Fibroblast of pulmonary artery (primary cell): ENCODE measurements around the gene PI16.
A peak's percentile ranks its signal among the peaks of the same experiment; 100 is the strongest.
"Not testable (repeated sequence)": the region's sequence is repeated elsewhere in the genome, so short reads cannot be mapped to it uniquely, and the experiment has no call there.

Source experiments
- DNase-seq: peaks from one replicate; pipeline ENCODE4 v3.0.0-alpha.2; 2010; ENCODE audit warnings: low read depth
- H3K4me3 ChIP-seq: replicated peaks from 2 replicates; pipeline ENCODE4 v1.5.1; 2011; ENCODE audit warnings: low read depth, mild to moderate bottlenecking, control low read depth, low read length, moderate library complexity
- CTCF ChIP-seq: IDR thresholded peaks from 2 replicates; pipeline ENCODE4 v1.5.1; 2011; ENCODE audit warnings: mild to moderate bottlenecking, control low read depth, low read length, inconsistent platforms; ENCODE audit errors: missing control alignments

The PI16 gene

GRCh38 chr6:36936824-36937223, 17.7 kb upstream of the PI16 start:
- no peak overlapping the region for H3K4me3 ChIP-seq
- no peak for TF ChIP-seq CTCF

GRCh38 chr6:36937896-36938295, 16.6 kb upstream of the PI16 start:
- no peak overlapping the region for H3K4me3 ChIP-seq
- TF ChIP-seq CTCF = no peak
- DNase-seq = no peak

More at GRCh38 chr6:36936824-36937223, 17.7 kb upstream of the PI16 start:
- no peak for DNase-seq

- H3K4me3 ChIP-seq = no peak overlapping the region
- TF ChIP-seq CTCF = no peak
- DNase-seq = peak; percentile 94
These were observed 16.0 kb upstream of the PI16 start for GRCh38 chr6:36938536-36938935.

GRCh38 chr6:36939005-36939404, 15.5 kb upstream of the PI16 start:
- not testable (repeated sequence) for DNase-seq, H3K4me3 ChIP-seq

- no peak overlapping the region for H3K4me3 ChIP-seq
- no peak for DNase-seq
- no peak for TF ChIP-seq CTCF
These were observed 14.5 kb upstream of the PI16 start for GRCh38 chr6:36940027-36940426.

- DNase-seq = not testable (repeated sequence)
These were observed 13.0 kb upstream of the PI16 start for GRCh38 chr6:36941561-36941960.

GRCh38 chr6:36942329-36942728, 12.2 kb upstream of the PI16 start:
- H3K4me3 ChIP-seq, DNase-seq: not testable (repeated sequence)

More at GRCh38 chr6:36941561-36941960, 13.0 kb upstream of the PI16 start:
- not testable (repeated sequence) for H3K4me3 ChIP-seq

GRCh38 chr6:36944650-36945049, 9.9 kb upstream of the PI16 start:
- TF ChIP-seq CTCF = no peak
- no peak for DNase-seq
- H3K4me3 ChIP-seq = no peak overlapping the region

- no peak overlapping the region for H3K4me3 ChIP-seq
- no peak for TF ChIP-seq CTCF
- DNase-seq = no peak
These were observed 9.2 kb upstream of the PI16 start for GRCh38 chr6:36945301-36945700.
